Measurements from ENCODE around the gene MCTP1.

DNA sequence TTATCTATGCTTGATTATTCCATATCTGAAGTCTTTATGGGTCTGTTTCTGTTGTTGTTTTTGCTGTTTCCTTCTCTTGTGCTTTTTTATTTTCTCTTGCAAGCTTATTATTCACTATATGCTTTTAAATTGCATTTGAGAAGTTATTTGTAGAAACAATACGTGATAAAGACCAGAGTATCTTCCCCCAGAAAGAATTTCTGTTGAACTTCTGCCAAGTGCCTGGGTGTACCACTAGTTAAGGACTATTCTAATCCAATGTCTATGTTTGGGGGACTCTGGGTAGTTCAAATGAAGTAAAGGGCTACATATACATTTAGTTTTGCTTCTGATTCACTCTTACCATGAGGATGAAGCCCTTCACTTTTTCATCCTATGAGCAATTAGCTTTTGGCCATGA lies 612.1 kb downstream of the MCTP1 start:
- TF ChIP-seq NFE2L1 (CRISPR knock-in tag; IDR thresholded peaks at IDR 0.05) (no peak), CTCF (IDR thresholded peaks at IDR 0.05) (no peak), ZNF512 (CRISPR knock-in tag; IDR thresholded peaks at IDR 0.05; ENCODE audit: borderline replicate concordance) (no peak), FOXP4 (CRISPR knock-in tag; IDR thresholded peaks at IDR 0.05) (no peak)
- TF ChIP-seq, protein P1, sequence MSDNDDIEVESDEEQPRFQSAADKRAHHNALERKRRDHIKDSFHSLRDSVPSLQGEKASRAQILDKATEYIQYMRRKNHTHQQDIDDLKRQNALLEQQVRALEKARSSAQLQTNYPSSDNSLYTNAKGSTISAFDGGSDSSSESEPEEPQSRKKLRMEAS (CRISPR knock-in tag; IDR thresholded peaks at IDR 0.05): no peak

All from WTC11 (cell line).